Loucy (cell line): ENCODE data around the gene GPAM.

Experiments used
- H2AFZ ChIP-seq: fragments of 200-600 bp; sonication (generic); 2 replicates; pipeline ENCODE4 v1.6.0; 2016; ENCODE audit warnings: antibody characterized with exemption, mild to moderate bottlenecking, low read length, moderate library complexity
- H3F3A ChIP-seq: fragments of 200-600 bp; 2 replicates; pipeline ENCODE4 v1.6.0; 2016; ENCODE audit warnings: antibody characterized with exemption, low read depth, mild to moderate bottlenecking
- H3K27me3 ChIP-seq: fragments of 200-600 bp; sonication (generic); 2 replicates; pipeline ENCODE4 v1.6.1; 2014; ENCODE audit warnings: low read length, mild to moderate bottlenecking; ENCODE audit not compliant: insufficient read depth, poor library complexity, severe bottlenecking
- H3K36me3 ChIP-seq: fragments of 200-600 bp; sonication (generic); 2 replicates; pipeline ENCODE4 v1.6.1; 2016; ENCODE audit warnings: low read length; ENCODE audit not compliant: insufficient read depth
- H3K4me1 ChIP-seq: fragments of 200-600 bp; sonication (generic); 2 replicates; pipeline ENCODE4 v1.5.1; 2014; ENCODE audit warnings: low read length, mild to moderate bottlenecking; ENCODE audit not compliant: insufficient read depth, poor library complexity, severe bottlenecking
- H3K4me2 ChIP-seq: fragments of 200-600 bp; sonication (generic); 2 replicates; pipeline ENCODE4 v1.6.0; 2014; ENCODE audit warnings: antibody characterized with exemption, low read length, low read depth, mild to moderate bottlenecking; ENCODE audit not compliant: poor library complexity, severe bottlenecking
- H3K4me3 ChIP-seq: fragments of 200-600 bp; sonication (generic); 2 replicates; pipeline ENCODE4 v1.5.1; 2014; ENCODE audit warnings: low read length, mild to moderate bottlenecking, mixed read lengths; ENCODE audit not compliant: poor library complexity, severe bottlenecking
- H3K79me2 ChIP-seq: fragments of 200-600 bp; sonication (generic); 2 replicates; pipeline ENCODE4 v1.6.1; 2014; ENCODE audit warnings: low read length; ENCODE audit not compliant: insufficient read depth
- H3K9ac ChIP-seq: fragments of 200-600 bp; sonication (generic); 2 replicates; pipeline ENCODE4 v1.6.0; 2014; ENCODE audit warnings: mild to moderate bottlenecking, low read depth, low read length, moderate library complexity; ENCODE audit not compliant: poor library complexity, severe bottlenecking
- H3K9me2 ChIP-seq: fragments of 200-600 bp; sonication (generic); replicated peaks from 2 replicates; pipeline ENCODE4 v1.6.1; 2016; ENCODE audit warnings: low read depth, low read length, mixed read lengths
- H3K9me3 ChIP-seq: fragments of 200-600 bp; sonication (generic); 2 replicates; pipeline ENCODE4 v1.6.1; 2014; ENCODE audit warnings: mild to moderate bottlenecking, antibody characterized with exemption, low read length, low read depth; ENCODE audit not compliant: insufficient read depth
- H4K20me1 ChIP-seq: fragments of 200-600 bp; sonication (generic); 2 replicates; pipeline ENCODE4 v1.6.0; 2014; ENCODE audit warnings: antibody characterized with exemption, low read length, mild to moderate bottlenecking; ENCODE audit not compliant: insufficient read depth, poor library complexity, severe bottlenecking
- CTCF ChIP-seq: fragments of 200-600 bp; sonication (generic); conservative IDR thresholded peaks from 2 replicates; pipeline ENCODE4 v1.5.1; 2014; ENCODE audit warnings: mild to moderate bottlenecking, antibody characterized with exemption, low read length
- EZH2phosphoT487 ChIP-seq: fragments of 200-600 bp; IDR thresholded peaks from 2 replicates; pipeline ENCODE4 v1.6.1; 2018; ENCODE audit warnings: antibody characterized with exemption, mild to moderate bottlenecking, moderate library complexity, borderline replicate concordance

Gene GPAM

GRCh38 chr10:112151524-112152039, 32.0 kb downstream of the GPAM start:
- Histone ChIP-seq H3K4me3 (no peak overlapping the region), H3F3A (no peaks in the 10 kb centered on the region), H3K9me2 (no peaks in the 10 kb centered on the region), H3K4me2 (no peak overlapping the region), H3K4me1 (no peaks in the 10 kb centered on the region), H3K36me3 (peaks cover 46% of the 10 kb centered on the region; the same call in 1 of the 2 replicates), H3K9ac (no peak overlapping the region), H2AFZ (no peak overlapping the region), H3K9me3 (no peaks in the 10 kb centered on the region), H3K27me3 (no peaks in the 10 kb centered on the region), H3K79me2 (no peaks in the 10 kb centered on the region), H4K20me1 (no peaks in the 10 kb centered on the region)
- TF ChIP-seq EZH2phosphoT487, result no peak
- TF ChIP-seq CTCF, result no peak

GRCh38 chr10:112148331-112148730, 35.2 kb downstream of the GPAM start:
- H3K9me2 ChIP-seq, result no peaks in the 10 kb centered on the region
- no peaks in the 10 kb centered on the region for H4K20me1 ChIP-seq
- H3K9me3 ChIP-seq, result no peaks in the 10 kb centered on the region
- H3F3A ChIP-seq, result no peaks in the 10 kb centered on the region
- peaks cover 15% of the 10 kb centered on the region; the same call in 1 of the 2 replicates for H3K36me3 ChIP-seq
- no peaks in the 10 kb centered on the region for H3K79me2 ChIP-seq
- no peak overlapping the region for H2AFZ ChIP-seq
- no peak overlapping the region for H3K4me3 ChIP-seq
- no peak for TF ChIP-seq CTCF
- no peak for TF ChIP-seq EZH2phosphoT487
- H3K27me3 ChIP-seq, result no peaks in the 10 kb centered on the region
- H3K4me2 ChIP-seq, result no peak overlapping the region
- no peaks in the 10 kb centered on the region for H3K4me1 ChIP-seq
- no peak overlapping the region for H3K9ac ChIP-seq

- Histone ChIP-seq H3K4me2 (no peak overlapping the region), H3K79me2 (no peaks in the 10 kb centered on the region), H3K4me1 (no peaks in the 10 kb centered on the region), H3K9me2 (no peaks in the 10 kb centered on the region), H3K4me3 (no peak overlapping the region), H3K27me3 (no peaks in the 10 kb centered on the region), H3F3A (no peaks in the 10 kb centered on the region), H4K20me1 (no peaks in the 10 kb centered on the region), H3K9me3 (no peaks in the 10 kb centered on the region), H3K9ac (no peak overlapping the region), H3K36me3 (peaks cover 4% of the 10 kb centered on the region; the same call in 1 of the 2 replicates), H2AFZ (no peak overlapping the region)
- TF ChIP-seq CTCF, result no peak
- no peak for TF ChIP-seq EZH2phosphoT487
Measured at GRCh38 chr10:112146799-112147198, 36.8 kb downstream of the GPAM start.
